ENCODE data around the gene HEYL.

HEYL gene

DNA sequence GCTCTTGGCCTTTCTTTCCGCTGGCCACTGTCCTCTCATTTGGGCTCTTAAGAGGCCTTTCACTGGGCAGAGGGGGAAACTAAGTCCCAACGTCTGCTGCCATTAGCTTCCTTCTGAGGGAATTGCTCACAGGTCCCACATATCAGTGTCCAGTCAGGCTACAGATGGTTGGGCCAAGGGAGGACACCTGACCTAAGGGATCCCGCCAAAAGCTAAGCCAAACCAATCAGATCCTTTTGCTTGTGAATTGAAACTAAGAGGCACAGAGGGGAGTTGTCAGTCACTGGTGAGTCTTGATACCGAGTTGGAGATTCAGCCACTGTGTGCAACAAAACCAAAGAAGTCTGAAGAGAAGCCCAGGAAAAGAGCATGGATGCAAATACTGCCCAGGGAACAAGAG, 38.2 kb upstream of the HEYL start:
- H3K27me3 ChIP-seq (ENCODE audit: control insufficient read depth, insufficient read depth, low read length), result peaks cover 97% of the 10 kb centered on the region
- no peaks in the 10 kb centered on the region for H3K36me3 ChIP-seq (ENCODE audit: control insufficient read depth, insufficient read depth, low read length)
- no peaks in the 10 kb centered on the region for H3K9me3 ChIP-seq (ENCODE audit: control insufficient read depth, insufficient read depth, low read length)
- no peak overlapping the region for H3K9ac ChIP-seq (ENCODE audit: low read depth, low read length)
- no peaks in the 10 kb centered on the region for H3K4me1 ChIP-seq (ENCODE audit: control insufficient read depth, insufficient read depth, low read length)
- H3K4me3 ChIP-seq (ENCODE audit: low read depth, low read length), result no peak overlapping the region

DNA sequence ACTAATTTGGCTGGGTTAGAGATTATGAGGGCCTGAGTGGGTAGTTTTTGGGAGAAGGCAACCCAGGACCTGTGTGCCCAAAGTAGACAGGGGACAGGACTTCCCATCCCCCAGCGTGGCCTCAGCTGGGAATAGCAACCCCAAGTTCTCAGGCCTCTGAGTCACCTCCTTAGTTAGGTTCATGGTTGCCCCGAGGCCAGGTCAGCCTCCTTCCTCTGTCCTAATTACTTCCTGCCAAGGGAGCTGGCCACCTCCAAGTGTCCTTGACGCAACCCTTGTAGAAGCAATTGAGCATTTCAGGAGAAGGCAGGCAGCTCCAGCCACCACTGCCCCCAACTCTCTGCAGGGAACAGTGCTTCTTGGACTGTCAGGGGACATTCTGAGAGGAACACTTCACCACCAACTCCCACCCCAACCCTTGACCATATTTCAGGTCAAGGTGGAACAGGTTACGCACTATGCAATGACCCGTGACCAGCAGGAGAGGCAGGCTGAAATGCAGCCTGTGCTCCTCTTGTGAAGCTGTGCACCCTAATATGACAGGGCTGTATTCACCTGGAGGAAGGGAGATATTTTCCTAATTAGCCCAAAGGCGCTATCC, 37.6 kb upstream of the HEYL start:
- H3K9me3 ChIP-seq (ENCODE audit: control insufficient read depth, insufficient read depth, low read length), result no peaks in the 10 kb centered on the region
- no peaks in the 10 kb centered on the region for H3K36me3 ChIP-seq (ENCODE audit: control insufficient read depth, insufficient read depth, low read length)
- no peak overlapping the region for H3K9ac ChIP-seq (ENCODE audit: low read depth, low read length)
- peaks cover 2% of the 10 kb centered on the region for H3K4me1 ChIP-seq (ENCODE audit: control insufficient read depth, insufficient read depth, low read length)
- no peak overlapping the region for H3K4me3 ChIP-seq (ENCODE audit: low read depth, low read length)
- peaks cover 97% of the 10 kb centered on the region for H3K27me3 ChIP-seq (ENCODE audit: control insufficient read depth, insufficient read depth, low read length)

DNA sequence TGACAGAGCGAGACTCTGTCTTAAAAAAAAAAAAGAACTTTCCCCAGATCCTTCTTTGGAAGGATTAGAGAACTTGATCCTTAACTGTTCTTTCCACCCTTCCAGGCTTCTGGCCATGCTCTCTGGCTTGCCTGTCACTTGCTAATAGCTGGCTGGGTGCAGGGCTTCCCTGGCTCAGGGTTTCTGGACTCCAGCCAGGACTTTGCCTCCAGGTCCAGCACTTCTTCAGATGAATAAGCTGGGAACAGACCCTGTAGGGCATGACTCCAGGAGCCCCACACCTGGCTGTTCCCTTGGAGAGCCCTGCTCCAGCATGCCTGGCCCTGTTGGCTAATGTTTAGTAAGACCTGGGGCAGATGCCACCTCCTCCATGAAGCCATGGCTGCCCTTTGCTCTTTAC, 35.8 kb upstream of the HEYL start:
- Histone ChIP-seq H3K36me3 (ENCODE audit: control insufficient read depth, insufficient read depth, low read length) (no peaks in the 10 kb centered on the region), H3K4me1 (ENCODE audit: control insufficient read depth, insufficient read depth, low read length) (peaks cover 2% of the 10 kb centered on the region), H3K9ac (ENCODE audit: low read depth, low read length) (no peak overlapping the region), H3K4me3 (ENCODE audit: low read depth, low read length) (no peak overlapping the region), H3K27me3 (ENCODE audit: control insufficient read depth, insufficient read depth, low read length) (peaks cover 97% of the 10 kb centered on the region), H3K9me3 (ENCODE audit: control insufficient read depth, insufficient read depth, low read length) (no peaks in the 10 kb centered on the region)

DNA sequence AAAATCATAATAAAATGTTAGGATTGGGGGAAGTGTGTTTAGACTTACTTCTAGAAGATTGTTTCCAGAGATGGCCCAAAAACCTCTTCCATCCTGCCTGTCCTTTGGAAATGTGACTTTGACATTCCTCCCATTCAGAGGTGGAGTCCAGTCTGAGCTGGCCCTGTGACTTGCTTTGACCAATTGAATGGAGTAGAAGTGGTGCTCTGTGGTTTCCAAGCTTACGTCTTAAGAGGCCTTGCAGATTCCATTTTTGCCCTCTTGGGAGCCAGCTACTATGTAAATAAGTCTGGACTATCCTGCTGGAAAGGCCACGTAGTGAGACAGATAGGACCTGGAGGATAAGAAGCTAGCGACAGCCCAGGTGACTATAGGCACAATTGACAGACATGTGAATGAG, 33.8 kb upstream of the HEYL start:
- H3K9me3 ChIP-seq (ENCODE audit: control insufficient read depth, insufficient read depth, low read length), result no peaks in the 10 kb centered on the region
- no peak overlapping the region for H3K9ac ChIP-seq (ENCODE audit: low read depth, low read length)
- no peaks in the 10 kb centered on the region for H3K36me3 ChIP-seq (ENCODE audit: control insufficient read depth, insufficient read depth, low read length)
- peaks cover 97% of the 10 kb centered on the region for H3K27me3 ChIP-seq (ENCODE audit: control insufficient read depth, insufficient read depth, low read length)
- H3K4me1 ChIP-seq (ENCODE audit: control insufficient read depth, insufficient read depth, low read length), result peaks cover 2% of the 10 kb centered on the region
- H3K4me3 ChIP-seq (ENCODE audit: low read depth, low read length), result no peak overlapping the region

DNA sequence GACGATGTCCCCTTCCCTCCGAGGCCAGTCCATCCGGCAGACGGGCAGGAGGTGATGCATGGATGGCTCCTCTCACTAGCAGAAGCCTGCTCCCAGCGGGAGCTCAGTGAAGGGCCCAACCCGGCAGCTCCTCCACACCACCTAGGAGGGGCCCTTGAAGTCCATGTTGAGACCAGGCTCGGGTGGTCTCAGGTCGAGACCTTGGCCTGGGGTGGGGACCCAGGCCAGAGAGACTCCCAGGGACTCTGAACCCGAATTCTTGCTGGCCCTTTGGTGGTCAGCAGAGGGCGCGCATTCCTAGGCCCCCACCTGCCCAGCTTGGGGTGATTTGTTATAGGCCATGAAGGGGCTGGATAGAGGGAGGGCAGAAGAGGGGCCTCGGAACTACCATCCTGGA, 33.1 kb upstream of the HEYL start:
- peaks cover 98% of the 10 kb centered on the region for H3K27me3 ChIP-seq (ENCODE audit: control insufficient read depth, insufficient read depth, low read length)
- no peak overlapping the region for H3K9ac ChIP-seq (ENCODE audit: low read depth, low read length)
- peaks cover 2% of the 10 kb centered on the region for H3K4me1 ChIP-seq (ENCODE audit: control insufficient read depth, insufficient read depth, low read length)
- H3K9me3 ChIP-seq (ENCODE audit: control insufficient read depth, insufficient read depth, low read length), result no peaks in the 10 kb centered on the region
- H3K36me3 ChIP-seq (ENCODE audit: control insufficient read depth, insufficient read depth, low read length), result no peaks in the 10 kb centered on the region
- H3K4me3 ChIP-seq (ENCODE audit: low read depth, low read length), result peak overlapping the region; percentile 42

DNA sequence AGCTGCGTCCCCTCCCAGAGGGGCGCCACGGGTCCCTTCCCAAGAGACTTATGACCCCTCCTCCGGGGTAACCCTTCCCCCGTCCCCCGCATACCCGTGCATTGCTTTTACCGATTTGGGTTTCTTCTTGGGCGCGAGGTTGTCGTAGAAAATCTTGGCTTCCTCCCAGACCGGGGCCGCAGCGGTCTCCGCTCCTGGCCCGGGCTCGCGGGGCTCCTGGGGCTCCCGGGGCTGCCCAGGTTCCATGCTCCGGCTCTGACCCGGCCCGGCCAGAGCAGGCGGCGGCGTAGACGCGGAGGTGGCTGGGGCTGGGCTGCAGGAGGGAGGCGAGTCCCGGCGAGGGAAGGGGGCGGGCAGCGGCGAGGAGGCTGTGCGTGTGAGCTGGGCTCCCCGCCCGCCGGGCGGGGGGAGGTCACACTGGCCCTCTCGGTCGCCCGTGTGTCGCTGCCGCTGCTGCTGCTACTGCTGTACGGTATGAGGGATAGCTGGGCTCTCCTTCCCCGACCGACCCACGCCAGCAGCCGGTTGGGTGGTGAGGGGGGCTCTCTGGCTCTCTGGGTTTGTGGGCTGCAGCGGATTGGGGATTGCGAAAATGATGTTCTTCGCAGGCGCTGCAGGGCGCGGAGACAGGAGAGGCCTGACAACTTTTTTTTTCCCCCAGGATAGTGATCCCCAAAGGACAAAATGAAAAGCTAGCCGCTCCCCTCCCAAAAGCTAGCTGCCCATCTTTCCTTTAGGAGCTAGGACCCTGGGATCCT, 32.5 kb upstream of the HEYL start, which contains the start of gene NT5C1A:
NT5C1A (minus strand) TSS at position 315 of the 758 bp plus-strand sequence; CDS start at position 246, 69 bp downstream.
- H3K4me1 ChIP-seq (ENCODE audit: control insufficient read depth, insufficient read depth, low read length), result peaks cover 2% of the 10 kb centered on the region
- peaks cover 98% of the 10 kb centered on the region for H3K27me3 ChIP-seq (ENCODE audit: control insufficient read depth, insufficient read depth, low read length)
- no peak within 1 kb of the TSS for H3K9ac ChIP-seq (ENCODE audit: low read depth, low read length)
- no peaks in the 10 kb centered on the region for H3K9me3 ChIP-seq (ENCODE audit: control insufficient read depth, insufficient read depth, low read length)
- H3K36me3 ChIP-seq (ENCODE audit: control insufficient read depth, insufficient read depth, low read length), result no peaks in the 10 kb centered on the region
- H3K4me3 ChIP-seq (ENCODE audit: low read depth, low read length), result peak within 1 kb of the TSS; percentile 42

DNA sequence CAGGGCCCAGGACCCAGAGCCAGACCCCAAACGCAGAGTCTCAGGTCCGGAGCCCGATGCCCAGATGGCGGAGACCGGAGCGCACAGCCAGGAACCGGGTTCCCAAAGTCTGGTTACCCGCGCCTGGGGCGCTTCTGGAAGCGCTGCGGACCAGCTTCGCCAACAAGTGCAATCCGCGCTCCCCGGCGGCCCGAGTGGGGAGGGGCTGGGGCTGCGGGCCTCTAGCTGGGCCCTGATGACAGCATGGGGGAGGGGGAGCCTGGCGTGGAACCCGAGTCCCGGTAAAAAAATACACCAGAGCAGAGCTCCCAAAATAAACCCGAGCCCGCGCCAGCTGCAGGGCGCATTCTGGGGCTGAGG, 32.0 kb upstream of the HEYL start:
- no peak overlapping the region for H3K9ac ChIP-seq (ENCODE audit: low read depth, low read length)
- peak overlapping the region; percentile 42 for H3K4me3 ChIP-seq (ENCODE audit: low read depth, low read length)
- H3K4me1 ChIP-seq (ENCODE audit: control insufficient read depth, insufficient read depth, low read length), result peaks cover 2% of the 10 kb centered on the region
- no peaks in the 10 kb centered on the region for H3K36me3 ChIP-seq (ENCODE audit: control insufficient read depth, insufficient read depth, low read length)
- H3K9me3 ChIP-seq (ENCODE audit: control insufficient read depth, insufficient read depth, low read length), result no peaks in the 10 kb centered on the region
- peaks cover 98% of the 10 kb centered on the region for H3K27me3 ChIP-seq (ENCODE audit: control insufficient read depth, insufficient read depth, low read length)

DNA sequence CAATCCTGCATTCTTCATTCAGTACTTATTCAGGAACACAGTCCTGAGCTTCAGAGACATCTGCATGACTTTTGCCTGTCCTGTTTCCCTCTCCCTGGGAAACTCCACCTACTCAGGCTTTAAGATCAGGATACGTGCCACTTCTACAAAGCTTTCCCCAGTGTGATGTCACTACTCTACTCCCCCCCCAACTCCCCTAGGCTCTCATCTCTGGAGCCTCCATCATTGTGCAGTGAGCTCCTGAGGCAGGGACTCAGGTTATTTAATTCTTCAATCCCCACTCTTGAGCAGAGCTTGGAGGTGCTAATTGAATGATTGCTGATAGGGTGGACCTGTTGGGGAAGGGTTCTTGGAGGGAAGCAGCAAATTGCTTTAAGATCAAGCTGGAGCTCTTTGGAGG, 31.2 kb upstream of the HEYL start:
- H3K36me3 ChIP-seq (ENCODE audit: control insufficient read depth, insufficient read depth, low read length), result no peaks in the 10 kb centered on the region
- peaks cover 98% of the 10 kb centered on the region for H3K27me3 ChIP-seq (ENCODE audit: control insufficient read depth, insufficient read depth, low read length)
- peaks cover 2% of the 10 kb centered on the region for H3K4me1 ChIP-seq (ENCODE audit: control insufficient read depth, insufficient read depth, low read length)
- H3K9me3 ChIP-seq (ENCODE audit: control insufficient read depth, insufficient read depth, low read length), result no peaks in the 10 kb centered on the region
- no peak overlapping the region for H3K9ac ChIP-seq (ENCODE audit: low read depth, low read length)
- H3K4me3 ChIP-seq (ENCODE audit: low read depth, low read length), result peak overlapping the region; percentile 26

DNA sequence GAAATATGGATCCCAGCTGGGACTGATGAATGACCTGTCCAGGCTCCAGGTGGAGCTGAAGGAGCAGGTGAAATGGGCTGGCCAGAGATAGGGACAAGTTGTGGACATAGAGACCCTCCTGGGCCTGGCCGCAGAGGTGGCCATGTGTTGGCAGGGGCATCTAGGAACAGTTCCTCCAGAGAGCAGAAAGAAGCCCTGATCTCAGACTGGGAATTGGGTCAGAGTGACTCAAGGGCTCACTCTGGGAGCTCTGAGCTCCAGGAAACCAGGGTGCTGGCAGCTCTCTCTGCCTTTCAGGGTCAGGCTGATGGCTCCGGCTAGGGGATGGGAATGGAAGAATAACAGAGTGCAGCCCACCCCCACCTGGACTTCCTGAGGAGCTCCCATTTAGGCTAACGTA, 29.5 kb upstream of the HEYL start:
- no peak overlapping the region for H3K4me3 ChIP-seq (ENCODE audit: low read depth, low read length)

DNA sequence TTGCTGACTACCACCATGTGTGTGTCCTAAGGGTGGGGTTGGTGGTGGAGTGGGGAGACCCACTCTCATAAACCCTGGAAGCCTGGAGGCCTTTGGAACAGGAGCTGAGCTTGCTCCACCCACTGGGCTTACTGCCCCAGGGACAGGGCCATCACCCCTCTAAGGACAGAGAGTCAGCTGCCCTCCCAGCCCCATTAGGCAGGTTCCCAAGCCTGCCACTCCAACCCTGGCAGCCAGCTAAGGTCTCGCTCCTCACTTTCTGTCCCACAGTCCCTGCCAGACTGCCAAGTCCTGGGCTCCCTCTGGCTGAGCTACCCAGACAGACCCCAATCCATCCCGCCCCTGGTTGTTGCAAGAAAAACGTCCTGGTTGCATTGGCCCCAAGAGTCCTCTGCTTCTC, 28.7 kb upstream of the HEYL start:
- Histone ChIP-seq H3K4me3 (ENCODE audit: low read depth, low read length) (no peak overlapping the region), H3K9me3 (ENCODE audit: control insufficient read depth, insufficient read depth, low read length) (no peaks in the 10 kb centered on the region), H3K9ac (ENCODE audit: low read depth, low read length) (no peak overlapping the region), H3K36me3 (ENCODE audit: control insufficient read depth, insufficient read depth, low read length) (no peaks in the 10 kb centered on the region), H3K27me3 (ENCODE audit: control insufficient read depth, insufficient read depth, low read length) (peaks cover 94% of the 10 kb centered on the region), H3K4me1 (ENCODE audit: control insufficient read depth, insufficient read depth, low read length) (peaks cover 2% of the 10 kb centered on the region)

More for the DNA sequence above, 29.5 kb upstream of the HEYL start:
- H3K27me3 ChIP-seq (ENCODE audit: control insufficient read depth, insufficient read depth, low read length), result peaks cover 95% of the 10 kb centered on the region
- H3K36me3 ChIP-seq (ENCODE audit: control insufficient read depth, insufficient read depth, low read length), result no peaks in the 10 kb centered on the region
- H3K4me1 ChIP-seq (ENCODE audit: control insufficient read depth, insufficient read depth, low read length), result peaks cover 2% of the 10 kb centered on the region
- no peaks in the 10 kb centered on the region for H3K9me3 ChIP-seq (ENCODE audit: control insufficient read depth, insufficient read depth, low read length)
- H3K9ac ChIP-seq (ENCODE audit: low read depth, low read length), result no peak overlapping the region

DNA sequence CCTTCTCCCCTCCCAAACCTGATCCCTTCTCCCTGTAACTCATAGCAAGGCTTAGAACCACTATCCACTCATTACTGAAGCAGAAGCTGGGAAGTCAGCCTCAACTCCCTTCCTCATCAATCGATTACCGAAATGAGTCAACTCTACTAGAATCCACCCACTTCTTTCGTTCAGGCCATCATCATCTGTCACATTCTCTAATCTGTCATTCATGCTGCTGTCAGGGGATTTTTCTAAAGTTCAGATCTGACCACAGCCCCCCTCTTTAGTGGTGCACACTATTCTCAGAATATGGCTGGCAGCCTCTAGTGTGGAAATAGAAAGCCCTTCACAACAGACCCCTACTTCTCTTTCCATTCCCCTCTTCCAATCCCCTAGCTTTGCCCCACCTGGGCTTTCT, 27.3 kb upstream of the HEYL start:
- no peaks in the 10 kb centered on the region for H3K4me1 ChIP-seq (ENCODE audit: control insufficient read depth, insufficient read depth, low read length)
- peaks cover 93% of the 10 kb centered on the region for H3K27me3 ChIP-seq (ENCODE audit: control insufficient read depth, insufficient read depth, low read length)
- no peak overlapping the region for H3K9ac ChIP-seq (ENCODE audit: low read depth, low read length)
- no peaks in the 10 kb centered on the region for H3K36me3 ChIP-seq (ENCODE audit: control insufficient read depth, insufficient read depth, low read length)
- no peak overlapping the region for H3K4me3 ChIP-seq (ENCODE audit: low read depth, low read length)
- H3K9me3 ChIP-seq (ENCODE audit: control insufficient read depth, insufficient read depth, low read length), result no peaks in the 10 kb centered on the region

DNA sequence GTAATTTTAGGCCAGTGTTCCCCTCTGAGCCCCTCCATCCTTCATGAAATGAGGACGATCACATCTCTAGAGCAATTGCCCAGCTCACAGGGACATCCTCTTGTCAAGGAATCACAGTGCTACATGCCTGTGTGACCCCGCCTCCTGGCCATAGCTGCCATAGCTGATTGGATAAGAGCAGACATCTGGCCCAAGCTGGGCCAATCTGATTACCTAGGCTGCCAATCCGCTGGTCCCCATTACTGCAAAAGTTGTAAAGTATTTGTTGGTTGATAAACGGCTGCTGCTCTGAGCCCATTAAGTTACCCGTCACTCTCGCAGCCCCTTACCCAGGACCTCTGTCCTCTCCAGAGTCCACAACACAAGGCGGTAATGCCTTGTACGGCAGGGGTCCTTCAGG, 24.1 kb upstream of the HEYL start:
- Histone ChIP-seq H3K9me3 (ENCODE audit: control insufficient read depth, insufficient read depth, low read length) (no peaks in the 10 kb centered on the region), H3K4me3 (ENCODE audit: low read depth, low read length) (no peak overlapping the region), H3K4me1 (ENCODE audit: control insufficient read depth, insufficient read depth, low read length) (no peaks in the 10 kb centered on the region), H3K27me3 (ENCODE audit: control insufficient read depth, insufficient read depth, low read length) (peaks cover 91% of the 10 kb centered on the region), H3K9ac (ENCODE audit: low read depth, low read length) (no peak overlapping the region), H3K36me3 (ENCODE audit: control insufficient read depth, insufficient read depth, low read length) (no peaks in the 10 kb centered on the region)

Measured in iPS-15b (cell line).